GM12873 (cell line): ENCODE measurements around the gene RBPJL.

Source experiments
- TF ChIP-seq, protein P1 (sequence below): IDR thresholded peaks from 2 replicates; pipeline ENCODE4 v1.5.1; 2012; ENCODE audit warnings: low read depth, mild to moderate bottlenecking, moderate library complexity, low read length, control low read depth; ENCODE audit not compliant: insufficient read depth; ENCODE audit errors: missing control alignments

Gene RBPJL

DNA sequence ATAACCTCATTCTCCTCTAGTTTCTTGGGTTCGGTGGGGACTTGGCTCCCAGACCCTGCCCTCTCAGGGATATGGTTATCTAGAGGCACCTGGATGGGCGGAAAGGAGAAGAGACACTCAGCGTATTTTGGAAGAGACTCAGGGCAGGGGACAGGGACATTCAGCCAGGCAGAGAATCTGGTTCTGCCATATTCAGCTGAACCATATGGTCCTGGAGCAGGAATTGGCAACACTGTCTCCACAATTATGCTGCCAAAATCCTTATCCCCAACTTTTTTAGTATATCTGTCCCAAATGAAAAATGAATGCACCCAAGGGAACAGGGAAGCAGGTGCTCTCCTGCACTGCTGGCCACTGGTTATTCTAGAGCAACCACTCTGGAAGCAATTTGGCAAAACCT is 23.8 kb downstream of the RBPJL start:
- TF ChIP-seq, protein P1, sequence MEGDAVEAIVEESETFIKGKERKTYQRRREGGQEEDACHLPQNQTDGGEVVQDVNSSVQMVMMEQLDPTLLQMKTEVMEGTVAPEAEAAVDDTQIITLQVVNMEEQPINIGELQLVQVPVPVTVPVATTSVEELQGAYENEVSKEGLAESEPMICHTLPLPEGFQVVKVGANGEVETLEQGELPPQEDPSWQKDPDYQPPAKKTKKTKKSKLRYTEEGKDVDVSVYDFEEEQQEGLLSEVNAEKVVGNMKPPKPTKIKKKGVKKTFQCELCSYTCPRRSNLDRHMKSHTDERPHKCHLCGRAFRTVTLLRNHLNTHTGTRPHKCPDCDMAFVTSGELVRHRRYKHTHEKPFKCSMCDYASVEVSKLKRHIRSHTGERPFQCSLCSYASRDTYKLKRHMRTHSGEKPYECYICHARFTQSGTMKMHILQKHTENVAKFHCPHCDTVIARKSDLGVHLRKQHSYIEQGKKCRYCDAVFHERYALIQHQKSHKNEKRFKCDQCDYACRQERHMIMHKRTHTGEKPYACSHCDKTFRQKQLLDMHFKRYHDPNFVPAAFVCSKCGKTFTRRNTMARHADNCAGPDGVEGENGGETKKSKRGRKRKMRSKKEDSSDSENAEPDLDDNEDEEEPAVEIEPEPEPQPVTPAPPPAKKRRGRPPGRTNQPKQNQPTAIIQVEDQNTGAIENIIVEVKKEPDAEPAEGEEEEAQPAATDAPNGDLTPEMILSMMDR, result no peak

DNA sequence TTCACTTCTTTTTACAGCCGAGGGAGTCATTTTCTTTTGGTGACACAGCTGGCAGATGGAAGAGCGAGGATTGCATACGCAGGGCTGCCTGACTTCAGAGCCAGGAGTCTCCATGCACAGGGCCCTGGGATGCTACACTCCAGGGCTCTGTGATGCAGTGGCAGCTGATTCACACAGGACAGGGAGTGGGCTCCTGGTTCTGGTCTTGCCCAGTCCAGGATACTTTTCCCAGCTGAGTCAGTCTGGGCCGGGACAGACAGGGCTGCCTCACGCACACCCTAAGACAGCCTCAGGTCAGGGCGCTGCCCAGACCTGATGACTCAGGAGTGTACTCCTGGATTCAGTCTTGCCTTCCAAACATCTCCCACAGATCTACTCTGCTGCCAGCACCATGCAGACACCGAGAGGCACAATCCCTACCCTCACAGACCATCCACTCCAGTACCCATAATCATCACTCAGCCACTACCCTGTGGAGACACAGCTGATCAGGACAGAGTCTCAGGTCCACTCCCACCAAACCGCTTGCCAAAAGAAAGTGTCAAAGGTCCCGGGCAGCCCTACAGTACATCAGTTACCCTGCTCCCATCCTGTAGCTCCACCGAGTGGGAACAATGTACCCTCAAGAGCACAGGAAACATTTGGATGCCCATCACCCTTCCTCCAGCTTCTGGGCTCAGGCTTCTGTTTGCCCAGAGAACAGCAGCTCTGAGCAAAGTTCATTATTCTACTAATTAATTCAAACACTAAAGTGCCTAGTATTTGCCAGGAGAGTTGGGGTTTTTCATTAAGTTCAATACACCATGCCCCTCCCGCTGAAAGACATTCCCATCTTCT is 30.1 kb downstream of the RBPJL start:
- TF ChIP-seq, protein P1, result no peak

DNA sequence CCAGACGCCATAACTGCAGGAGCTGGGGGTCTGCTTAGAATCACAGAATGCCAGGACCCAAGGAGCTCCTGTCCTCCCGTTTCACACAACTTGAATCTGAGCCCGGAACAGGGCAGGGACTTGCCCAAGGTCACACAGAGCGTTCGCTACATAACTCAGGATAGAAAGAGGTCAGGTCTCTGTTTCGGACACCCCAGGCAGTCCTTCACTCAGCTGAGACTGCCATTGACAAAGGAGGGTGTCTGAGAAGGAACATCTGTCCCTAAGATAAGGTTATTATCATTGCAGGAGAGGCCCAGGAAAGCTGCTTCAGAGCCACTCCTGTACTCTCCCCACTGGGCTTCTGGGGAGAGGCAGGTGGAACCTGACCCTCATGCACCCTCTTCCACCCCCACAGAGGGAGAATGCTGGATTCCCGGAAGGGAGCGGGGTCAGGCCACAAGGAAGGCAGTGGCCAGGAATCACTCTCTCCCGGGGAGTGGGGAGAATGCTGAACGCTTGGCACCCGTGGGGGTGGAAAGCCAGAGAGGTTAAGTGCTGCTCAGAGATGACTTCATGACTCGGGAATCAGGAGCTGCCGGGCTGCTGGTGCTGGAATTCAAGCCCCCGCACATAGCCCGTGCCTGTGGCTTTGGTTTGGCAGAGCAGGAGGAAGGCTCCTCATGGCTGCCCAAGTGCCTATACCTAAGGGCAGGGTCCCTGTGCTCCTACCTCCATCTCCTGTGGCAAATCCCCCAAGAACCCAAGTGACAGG is 30.9 kb downstream of the RBPJL start:
- TF ChIP-seq, protein P1, result no peak

DNA sequence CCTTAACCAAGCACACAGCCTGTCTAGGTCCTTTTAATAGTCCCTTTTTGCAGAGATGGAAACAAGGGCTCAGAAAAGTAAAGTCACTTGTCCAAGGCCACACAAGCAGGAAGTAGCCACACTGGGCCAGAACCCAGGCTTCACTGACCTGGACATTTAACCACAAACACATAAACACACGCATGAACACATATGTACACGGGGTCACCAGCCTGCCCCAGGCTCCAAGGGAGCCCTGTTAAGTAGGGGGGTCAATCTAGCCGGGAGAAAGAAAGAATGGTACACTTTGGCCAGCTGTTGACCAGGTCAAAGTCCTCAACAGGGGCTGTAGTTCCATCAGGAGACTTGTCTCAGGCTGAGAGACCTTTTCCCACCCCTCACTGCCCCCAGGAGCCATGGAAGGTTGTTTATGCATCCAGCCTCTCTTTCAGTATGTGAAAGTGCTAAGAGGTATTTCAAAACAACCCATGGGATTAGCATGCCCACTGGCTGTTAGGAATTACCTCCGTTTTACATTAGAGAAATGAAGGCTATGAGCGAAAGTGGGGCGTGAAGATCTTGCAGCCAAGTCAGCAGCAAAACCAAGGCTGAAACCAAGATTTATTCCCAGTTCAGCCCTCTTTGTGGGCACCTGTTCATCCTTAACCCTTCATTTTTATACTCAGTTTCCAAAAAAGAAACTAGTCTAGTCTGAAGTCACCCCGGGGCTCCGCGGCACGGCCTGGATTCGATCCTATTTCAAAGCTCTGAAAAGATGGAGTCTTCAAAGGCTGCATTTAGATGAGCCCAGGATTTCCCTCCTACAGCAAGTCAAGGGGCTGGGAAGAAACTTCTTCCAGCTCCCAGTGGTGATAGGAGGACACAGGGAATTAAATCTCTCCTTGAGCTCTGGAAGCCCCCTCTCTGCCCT is 31.7 kb downstream of the RBPJL start:
- TF ChIP-seq, protein P1, result no peak

GRCh38 chr20:45339084-45339483 is 32.4 kb downstream of the RBPJL start:
- TF ChIP-seq, protein P1, result no peak

GRCh38 chr20:45339799-45340198 is 33.2 kb downstream of the RBPJL start:
- TF ChIP-seq, protein P1, result no peak

DNA sequence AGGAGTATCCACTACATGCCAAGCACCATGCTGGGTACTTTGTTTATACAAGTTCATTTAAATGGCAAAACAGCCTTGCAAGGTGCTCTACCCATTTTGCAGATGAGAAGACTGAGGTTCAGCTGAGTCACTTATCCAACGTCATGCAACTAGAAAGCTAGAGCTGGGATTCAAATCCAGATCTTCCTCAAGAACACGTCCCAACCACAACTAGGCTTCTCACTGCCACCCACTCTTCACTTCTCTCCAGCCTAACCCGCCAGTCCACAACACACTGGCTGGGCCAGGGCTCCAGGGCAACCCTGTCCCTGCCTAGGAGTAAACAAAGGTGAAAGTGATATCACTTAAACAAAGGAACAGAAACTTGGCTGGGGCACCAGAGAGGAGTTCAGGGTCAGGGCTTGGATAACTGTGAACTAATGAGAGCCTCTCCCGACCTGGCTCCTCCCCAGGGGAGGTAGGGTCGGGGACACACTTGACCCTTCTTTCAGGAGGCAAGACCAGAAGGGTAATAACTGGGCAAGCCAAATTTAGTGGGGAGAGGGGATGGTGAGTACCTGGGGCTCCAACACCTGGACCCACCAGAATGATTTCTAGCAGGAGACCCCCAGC is 33.7 kb downstream of the RBPJL start:
- TF ChIP-seq, protein P1, result no peak
